ENCODE data around the gene XCR1.
"Not testable (repeated sequence)": the region's sequence is repeated elsewhere in the genome, so short reads cannot be mapped to it uniquely, and the experiment has no call there.

The XCR1 gene

GRCh38 chr3:46006238-46007032 lies 20.8 kb downstream of the XCR1 start:
- peak; percentile 73 for DNase-seq (ENCODE audit: low read depth)

- not testable (repeated sequence) for DNase-seq (ENCODE audit: low read depth)
These were observed 23.6 kb downstream of the XCR1 start for GRCh38 chr3:46003706-46004105.

- no peak for DNase-seq (ENCODE audit: low read depth)
These were observed 26.1 kb downstream of the XCR1 start for GRCh38 chr3:46001178-46001577.

GRCh38 chr3:45997942-45998341 lies 29.3 kb downstream of the XCR1 start:
- DNase-seq (ENCODE audit: low read depth): no peak

DNA sequence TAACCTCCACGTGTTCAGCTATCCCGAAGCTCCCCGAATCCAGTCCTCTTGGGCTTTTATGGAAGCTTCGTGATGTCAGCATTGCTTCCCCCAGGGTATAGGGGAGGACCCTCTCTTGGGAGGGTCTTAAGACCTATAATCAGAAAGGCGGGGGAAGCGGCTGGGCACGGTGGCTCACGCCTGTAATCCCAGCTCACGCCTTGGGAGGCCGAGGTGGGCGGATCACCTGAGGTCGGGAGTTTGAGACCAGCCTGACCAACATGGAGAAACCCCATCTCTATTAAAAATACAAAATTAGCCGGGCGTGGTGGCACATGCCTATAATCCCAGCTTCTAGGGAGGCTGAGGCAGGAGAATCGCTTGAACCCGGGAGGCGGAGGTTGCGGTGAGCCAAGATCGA lies 29.8 kb downstream of the XCR1 start:
- not testable (repeated sequence) for DNase-seq (ENCODE audit: low read depth)

DNA sequence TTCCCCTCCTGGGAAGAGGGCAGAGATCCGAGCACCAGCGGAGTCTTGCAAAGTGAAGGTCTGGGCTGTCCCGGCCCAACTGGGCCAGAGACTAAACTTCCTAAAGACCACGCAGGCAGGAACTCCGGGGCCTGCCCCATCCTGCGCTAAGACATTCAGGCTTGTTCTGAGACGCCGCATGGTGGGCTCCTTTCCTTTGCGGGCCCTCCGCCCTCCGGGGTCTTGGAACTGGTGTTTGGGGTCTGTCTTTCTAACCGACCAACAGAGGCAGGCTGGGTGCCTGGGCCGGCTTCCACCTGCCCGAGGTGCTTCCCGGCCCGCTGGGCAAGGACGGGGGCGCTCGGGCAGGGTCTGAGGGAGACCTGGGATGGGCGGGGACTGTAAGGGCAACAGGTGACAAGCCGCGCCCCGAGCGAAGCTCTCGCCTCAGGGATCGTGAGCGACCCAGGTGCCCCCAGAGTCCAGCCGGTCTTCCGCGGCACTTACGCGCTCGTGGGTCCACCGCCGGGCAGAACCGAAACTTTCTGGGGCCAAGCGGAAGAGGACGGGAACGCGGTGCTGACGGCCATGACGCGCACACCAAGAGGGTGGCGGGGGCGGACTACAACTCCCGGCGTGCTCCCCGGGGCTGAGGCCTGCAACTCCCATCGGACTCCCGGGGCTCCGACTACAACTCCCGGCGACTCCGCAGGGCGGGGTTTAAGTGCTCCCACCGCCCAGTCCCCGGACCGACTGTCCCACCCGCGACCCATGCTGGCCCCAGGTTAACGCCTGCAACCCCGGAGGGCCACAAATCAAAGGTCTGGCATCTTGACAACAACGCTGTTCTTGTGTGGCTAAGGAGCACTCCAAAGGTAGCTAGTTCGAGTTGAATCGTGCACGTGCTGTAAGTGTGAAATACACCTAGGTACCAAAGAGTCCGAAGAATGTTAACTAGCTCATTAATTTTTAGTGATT lies 31.8 kb downstream of the XCR1 start, which contains the start of gene FYCO1:
TSS of gene FYCO1 (minus strand) at position 589 of the 957 bp plus-strand sequence. CDS start 10,914 bp downstream, outside the sequence.
- DNase-seq (ENCODE audit: low read depth): no peak

GRCh38 chr3:45994419-45995235 lies 32.7 kb downstream of the XCR1 start:
- no peak for DNase-seq (ENCODE audit: low read depth)

DNA sequence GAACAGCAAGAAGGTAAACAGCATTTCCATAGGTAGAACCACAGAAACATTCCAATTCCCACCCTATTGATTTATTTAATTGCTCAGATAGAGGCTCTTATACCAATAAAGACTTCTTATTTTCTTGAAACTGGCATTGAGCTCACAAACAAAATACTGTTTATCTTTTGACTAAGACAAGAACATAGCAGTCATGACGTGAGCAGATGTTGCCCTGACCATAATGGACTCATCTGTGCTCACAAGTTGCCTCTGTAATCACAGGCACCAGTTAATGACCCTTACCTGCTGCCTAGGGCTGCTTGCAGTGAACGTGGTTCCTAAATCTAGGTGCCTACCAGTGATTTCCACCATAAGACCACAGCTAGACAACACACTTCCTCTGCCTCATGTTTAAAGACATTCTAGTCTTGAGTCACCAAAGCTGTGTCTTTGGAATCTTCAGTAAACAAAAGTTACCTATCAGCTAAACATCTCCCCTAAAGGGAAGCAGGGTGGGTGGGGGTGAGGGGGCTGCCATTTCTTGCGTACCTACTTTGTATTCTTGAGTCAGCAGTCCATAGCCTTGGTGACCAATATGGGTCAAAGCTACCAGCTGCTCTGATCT lies 33.8 kb downstream of the XCR1 start:
- DNase-seq (ENCODE audit: low read depth): no peak

DNA sequence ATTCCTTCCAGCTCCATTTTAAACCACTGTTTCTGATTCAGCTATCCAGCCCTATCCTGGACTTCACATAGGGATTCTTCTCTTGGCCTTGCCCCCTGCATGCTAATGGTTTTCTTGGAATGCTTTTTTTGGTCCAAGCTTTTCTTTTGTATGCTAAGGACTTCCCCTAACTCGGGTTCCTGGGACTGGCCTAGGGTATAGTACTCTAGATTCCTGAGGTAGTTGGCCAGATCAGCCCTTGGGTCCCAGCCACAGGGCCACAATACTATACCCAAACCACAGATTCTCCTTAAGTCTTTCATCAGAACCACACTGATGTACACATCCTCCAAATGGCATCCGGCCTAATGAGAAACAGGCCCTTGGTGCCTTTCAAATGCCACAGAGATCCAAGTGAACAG lies 34.5 kb downstream of the XCR1 start:
- DNase-seq (ENCODE audit: low read depth): peak; percentile 86

DNA sequence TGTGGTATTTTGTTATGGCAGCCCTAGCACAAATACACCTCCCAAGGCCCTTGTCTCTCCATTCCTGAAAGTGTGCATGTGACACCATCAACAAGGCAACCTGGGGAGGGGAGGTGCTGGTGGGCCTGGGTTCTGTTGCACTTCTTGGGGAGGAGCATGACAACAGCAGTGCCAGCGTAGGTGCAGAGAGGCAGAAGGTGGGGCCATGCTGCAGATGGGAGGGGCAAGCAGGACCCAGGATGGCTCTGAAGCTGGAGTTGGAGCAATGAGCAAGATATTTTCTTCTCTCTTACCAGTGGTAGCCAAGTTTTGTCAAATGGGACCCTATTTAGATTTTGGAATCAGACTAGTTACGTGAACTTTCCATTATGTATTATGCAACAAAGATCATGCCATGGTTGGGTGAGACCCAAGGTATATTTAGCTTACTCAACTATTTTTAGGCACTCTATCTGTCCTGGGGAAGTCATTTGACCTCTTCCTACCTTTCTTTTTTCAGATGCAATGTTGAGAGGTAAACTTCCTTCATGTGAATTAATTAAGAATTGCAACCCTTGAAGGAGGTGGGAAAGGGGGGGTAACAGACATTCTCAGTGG lies 35.1 kb downstream of the XCR1 start:
- no peak for DNase-seq (ENCODE audit: low read depth)

DNA sequence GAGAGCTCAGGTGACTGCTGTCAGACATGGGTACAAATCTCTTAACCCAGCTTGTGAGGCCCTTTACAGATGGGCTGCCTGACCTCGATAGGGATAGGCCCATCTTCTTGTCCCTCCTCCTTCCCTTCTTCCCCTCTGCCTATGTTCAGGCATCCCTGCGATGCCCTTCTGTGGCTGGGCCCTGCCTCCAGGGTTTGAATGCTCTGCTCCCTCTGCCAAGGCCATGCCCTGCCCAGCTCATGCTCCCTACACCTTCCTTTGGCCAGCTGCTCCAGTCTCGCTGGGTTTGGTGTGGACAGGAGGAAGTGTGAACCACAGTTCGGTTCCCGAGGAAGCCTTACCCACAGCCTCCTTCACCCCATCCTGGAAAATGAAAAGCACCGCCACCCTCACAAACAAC lies 35.9 kb downstream of the XCR1 start:
- DNase-seq (ENCODE audit: low read depth): no peak

DNA sequence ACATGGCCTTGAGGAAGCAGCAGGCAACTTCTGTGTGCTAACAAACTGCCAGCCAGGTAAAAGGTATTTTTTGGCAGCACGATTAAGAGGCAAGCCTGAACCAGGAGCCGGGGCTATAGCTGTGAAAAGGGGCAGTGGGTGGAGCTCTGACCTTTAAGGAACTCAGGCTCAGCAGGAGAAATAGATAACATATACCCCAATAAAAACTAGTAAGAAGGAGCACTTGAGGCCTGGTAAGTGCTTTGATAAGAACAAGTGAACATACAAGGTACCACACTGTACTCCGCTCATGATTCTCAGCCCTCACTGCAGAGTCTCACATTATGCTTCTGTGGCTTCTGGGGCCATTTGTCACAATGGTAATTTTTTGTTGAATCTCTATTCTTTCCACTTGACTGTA lies 37.1 kb downstream of the XCR1 start:
- DNase-seq (ENCODE audit: low read depth): no peak

DNA sequence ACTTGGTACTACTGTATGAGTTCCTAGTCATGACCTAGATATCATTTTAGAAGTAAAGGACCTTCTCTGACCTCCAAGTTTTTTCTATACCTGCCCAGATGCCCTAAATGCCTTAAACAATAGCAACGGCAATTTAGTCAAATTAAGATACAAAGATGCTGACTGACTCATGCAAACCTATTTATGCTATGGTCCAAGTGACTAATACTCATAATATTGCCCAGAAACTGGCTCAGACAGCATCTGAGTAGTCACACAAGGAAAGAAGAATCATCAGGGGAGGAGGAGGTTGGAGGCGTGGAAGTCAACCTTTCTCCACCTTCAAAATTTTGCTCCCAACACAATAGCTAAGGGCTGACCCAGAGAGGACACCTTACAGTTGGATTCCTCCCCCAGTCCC lies 38.5 kb downstream of the XCR1 start:
- peak; percentile 80 for DNase-seq (ENCODE audit: low read depth)

DNA sequence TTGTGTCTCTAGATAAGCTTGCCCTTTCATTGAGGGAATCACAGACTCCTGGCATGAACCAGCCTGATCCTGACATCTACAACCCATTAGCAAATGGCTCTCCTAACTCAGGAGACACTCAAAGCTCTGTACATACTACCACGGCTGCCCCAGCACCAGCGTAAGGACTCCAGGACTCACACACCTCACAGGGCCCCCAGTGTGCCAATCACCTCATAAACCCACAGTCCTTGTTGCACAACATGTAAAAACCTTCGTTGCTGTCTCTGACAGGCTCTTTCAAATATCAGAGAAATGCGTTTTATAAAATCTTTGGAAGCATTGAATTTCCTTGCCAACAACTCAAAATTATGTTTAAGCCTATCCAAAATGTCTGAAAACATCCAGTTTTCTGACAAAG lies 38.9 kb downstream of the XCR1 start:
- DNase-seq (ENCODE audit: low read depth): no peak

- DNase-seq (ENCODE audit: low read depth): no peak
These were observed 39.7 kb downstream of the XCR1 start for GRCh38 chr3:45987368-45988291.

GRCh38 chr3:45986303-45986982 lies 40.8 kb downstream of the XCR1 start:
- DNase-seq (ENCODE audit: low read depth): no peak

- DNase-seq (ENCODE audit: low read depth): no peak
These were observed 41.6 kb downstream of the XCR1 start for GRCh38 chr3:45985532-45986302.
